ENCODE results near the gene CNIH3.
"Not testable (repeated sequence)": the region's sequence is repeated elsewhere in the genome, so short reads cannot be mapped to it uniquely, and the experiment has no call there.

Gene CNIH3

GRCh38 chr1:224707843-224708725 lies 92.0 kb downstream of the CNIH3 start:
- H3K27me3 Mint-ChIP-seq: no peaks in the 10 kb centered on the region
- H3K4me3 Mint-ChIP-seq: no peak overlapping the region
- no peaks in the 10 kb centered on the region for H3K36me3 Mint-ChIP-seq
- no peak overlapping the region for H3K27ac Mint-ChIP-seq
- H3K4me1 Mint-ChIP-seq: no peaks in the 10 kb centered on the region
- no peaks in the 10 kb centered on the region for H3K9me3 Mint-ChIP-seq

- H3K4me3 Mint-ChIP-seq: no peak overlapping the region
- H3K27me3 Mint-ChIP-seq: no peaks in the 10 kb centered on the region
- no peaks in the 10 kb centered on the region for H3K36me3 Mint-ChIP-seq
- no peak overlapping the region for H3K27ac Mint-ChIP-seq
- no peaks in the 10 kb centered on the region for H3K4me1 Mint-ChIP-seq
- H3K9me3 Mint-ChIP-seq: no peaks in the 10 kb centered on the region
Observed at GRCh38 chr1:224710196-224710595, 94.1 kb downstream of the CNIH3 start.

DNA sequence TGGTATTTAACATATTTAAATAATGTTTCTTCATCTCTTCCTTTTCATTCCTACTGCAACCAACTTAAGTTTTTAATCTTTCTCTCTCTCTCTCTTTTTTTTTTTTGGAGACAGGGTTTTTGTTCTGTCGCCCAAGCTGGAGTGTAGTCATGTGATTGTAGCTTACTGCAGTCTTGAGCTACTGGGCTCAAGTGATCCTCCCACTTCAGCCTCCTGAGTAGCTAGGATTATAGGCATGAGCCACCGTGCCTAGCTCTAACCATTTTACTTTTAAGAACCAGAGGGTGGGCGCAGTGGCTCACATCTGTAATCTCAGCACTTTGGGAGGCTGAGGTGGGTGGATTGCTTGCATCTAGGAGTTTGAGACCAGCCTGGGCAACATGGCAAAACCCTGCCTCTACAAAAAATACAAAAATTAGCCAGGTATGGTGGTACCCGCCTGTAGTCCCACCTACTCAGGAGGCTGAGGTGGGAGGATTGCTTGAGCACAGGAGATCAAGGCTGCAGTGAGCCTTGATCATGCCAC lies 95.2 kb downstream of the CNIH3 start:
- not testable (repeated sequence) for H3K9me3 Mint-ChIP-seq, H3K4me1 Mint-ChIP-seq, H3K36me3 Mint-ChIP-seq, H3K4me3 Mint-ChIP-seq, H3K27ac Mint-ChIP-seq, H3K27me3 Mint-ChIP-seq

GRCh38 chr1:224711876-224712275 lies 95.8 kb downstream of the CNIH3 start:
- Mint-ChIP-seq H3K36me3 (no peaks in the 10 kb centered on the region), H3K4me3 (no peak overlapping the region), H3K9me3 (no peaks in the 10 kb centered on the region), H3K27ac (no peak overlapping the region), H3K27me3 (no peaks in the 10 kb centered on the region), H3K4me1 (no peaks in the 10 kb centered on the region)

GRCh38 chr1:224713228-224713627 lies 97.1 kb downstream of the CNIH3 start:
- H3K9me3 Mint-ChIP-seq: no peaks in the 10 kb centered on the region

GRCh38 chr1:224714553-224714952 lies 98.4 kb downstream of the CNIH3 start:
- H3K36me3 Mint-ChIP-seq: no peaks in the 10 kb centered on the region
- H3K27me3 Mint-ChIP-seq: peaks cover 4% of the 10 kb centered on the region
- no peaks in the 10 kb centered on the region for H3K9me3 Mint-ChIP-seq
- no peaks in the 10 kb centered on the region for H3K4me1 Mint-ChIP-seq
- no peak overlapping the region for H3K27ac Mint-ChIP-seq
- H3K4me3 Mint-ChIP-seq: no peak overlapping the region

More at GRCh38 chr1:224713228-224713627, 97.1 kb downstream of the CNIH3 start:
- H3K27ac Mint-ChIP-seq: no peak overlapping the region
- no peak overlapping the region for H3K4me3 Mint-ChIP-seq
- no peaks in the 10 kb centered on the region for H3K4me1 Mint-ChIP-seq
- peaks cover 4% of the 10 kb centered on the region for H3K27me3 Mint-ChIP-seq
- no peaks in the 10 kb centered on the region for H3K36me3 Mint-ChIP-seq

DNA sequence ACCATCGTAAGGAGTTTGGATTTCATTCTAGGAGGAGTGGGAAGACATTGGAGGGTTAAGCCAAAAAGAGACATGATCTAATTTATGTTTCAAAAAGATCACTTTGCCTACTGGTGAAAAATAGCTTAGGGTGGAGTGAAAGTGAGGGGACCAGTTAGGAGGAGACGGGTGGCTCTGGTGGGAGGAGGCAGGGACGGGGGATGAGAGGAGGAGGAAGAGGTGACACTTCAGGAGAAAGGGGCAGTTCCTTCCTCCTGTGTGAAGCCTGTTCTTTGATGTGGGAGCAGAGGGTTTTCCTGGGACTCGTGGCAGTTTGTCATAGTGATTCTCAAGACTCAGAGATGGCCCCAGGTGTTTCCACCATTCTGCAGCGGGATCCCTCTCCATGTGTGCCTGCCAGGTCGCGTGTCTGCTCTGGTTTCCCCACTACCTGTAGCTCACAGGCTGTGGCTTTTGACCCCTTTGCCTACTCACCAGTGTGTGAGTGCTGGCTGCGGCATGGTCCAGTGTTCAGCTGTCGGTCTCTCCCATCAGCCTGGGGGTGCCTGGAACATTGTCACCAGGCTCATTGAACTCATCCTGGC lies 102.4 kb downstream of the CNIH3 start:
- peaks cover 14% of the 10 kb centered on the region for H3K27me3 Mint-ChIP-seq
- H3K36me3 Mint-ChIP-seq: no peaks in the 10 kb centered on the region
- no peak overlapping the region for H3K27ac Mint-ChIP-seq
- no peaks in the 10 kb centered on the region for H3K9me3 Mint-ChIP-seq
- no peaks in the 10 kb centered on the region for H3K4me1 Mint-ChIP-seq
- H3K4me3 Mint-ChIP-seq: no peak overlapping the region

- Mint-ChIP-seq H3K27ac (no peak overlapping the region), H3K4me1 (no peaks in the 10 kb centered on the region), H3K4me3 (no peak overlapping the region), H3K27me3 (peaks cover 14% of the 10 kb centered on the region), H3K9me3 (no peaks in the 10 kb centered on the region), H3K36me3 (no peaks in the 10 kb centered on the region)
Observed at GRCh38 chr1:224719716-224720115, 103.6 kb downstream of the CNIH3 start.

- H3K36me3 Mint-ChIP-seq: no peaks in the 10 kb centered on the region
- no peaks in the 10 kb centered on the region for H3K4me1 Mint-ChIP-seq
- H3K27ac Mint-ChIP-seq: no peak overlapping the region
- no peak overlapping the region for H3K4me3 Mint-ChIP-seq
- peaks cover 14% of the 10 kb centered on the region for H3K27me3 Mint-ChIP-seq
- H3K9me3 Mint-ChIP-seq: no peaks in the 10 kb centered on the region
Observed at GRCh38 chr1:224720216-224720615, 104.1 kb downstream of the CNIH3 start.

DNA sequence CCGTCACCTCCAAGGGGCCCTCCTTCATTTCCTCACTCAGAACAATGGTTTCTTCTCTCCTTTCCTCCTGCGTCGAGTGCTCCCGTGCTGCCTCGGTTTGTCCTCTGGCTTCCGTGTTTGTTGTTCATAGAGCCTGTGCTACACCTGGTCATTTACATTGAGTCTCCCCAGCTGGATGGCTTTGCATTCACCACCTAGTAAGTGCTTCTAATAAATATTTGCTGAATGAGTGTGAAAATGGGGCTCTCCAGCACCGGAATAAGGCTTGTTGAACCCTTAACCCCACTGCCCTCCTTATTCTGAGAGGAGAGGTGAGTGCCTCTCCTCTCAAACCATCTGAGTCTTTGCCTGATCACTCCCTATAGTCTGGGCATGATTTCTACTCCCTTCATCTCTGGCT lies 104.9 kb downstream of the CNIH3 start:
- Mint-ChIP-seq H3K36me3 (no peaks in the 10 kb centered on the region), H3K27me3 (peaks cover 14% of the 10 kb centered on the region), H3K4me1 (no peaks in the 10 kb centered on the region), H3K27ac (no peak overlapping the region), H3K9me3 (no peaks in the 10 kb centered on the region), H3K4me3 (no peak overlapping the region)

DNA sequence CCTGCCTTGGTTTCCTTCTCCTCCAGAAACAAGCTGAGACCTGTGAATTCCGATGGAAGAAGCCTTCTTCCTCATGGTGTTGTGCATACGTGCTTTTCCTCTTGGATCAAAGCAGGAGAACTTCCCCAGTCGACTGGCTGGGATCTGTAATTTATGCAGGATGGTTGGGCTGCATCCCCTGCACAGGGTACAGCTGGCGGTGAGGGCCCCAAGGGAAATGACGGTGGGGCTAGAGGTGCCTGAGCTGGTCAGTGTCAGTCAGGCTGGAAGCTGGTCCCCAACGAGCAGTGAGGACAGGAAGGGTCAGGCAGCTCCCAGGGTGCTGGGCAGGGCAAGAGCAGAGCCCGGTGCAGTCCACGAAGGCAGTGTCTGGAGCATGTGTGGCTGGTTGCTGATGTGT lies 106.7 kb downstream of the CNIH3 start:
- H3K4me1 Mint-ChIP-seq: no peaks in the 10 kb centered on the region
- peaks cover 12% of the 10 kb centered on the region for H3K27me3 Mint-ChIP-seq
- no peak overlapping the region for H3K27ac Mint-ChIP-seq
- no peak overlapping the region for H3K4me3 Mint-ChIP-seq
- no peaks in the 10 kb centered on the region for H3K36me3 Mint-ChIP-seq
- H3K9me3 Mint-ChIP-seq: no peaks in the 10 kb centered on the region

- H3K4me3 Mint-ChIP-seq: no peak overlapping the region
- H3K9me3 Mint-ChIP-seq: no peaks in the 10 kb centered on the region
- no peaks in the 10 kb centered on the region for H3K4me1 Mint-ChIP-seq
- no peak overlapping the region for H3K27ac Mint-ChIP-seq
- peaks cover 10% of the 10 kb centered on the region for H3K27me3 Mint-ChIP-seq
- no peaks in the 10 kb centered on the region for H3K36me3 Mint-ChIP-seq
Observed at GRCh38 chr1:224724566-224724965, 108.4 kb downstream of the CNIH3 start.

DNA sequence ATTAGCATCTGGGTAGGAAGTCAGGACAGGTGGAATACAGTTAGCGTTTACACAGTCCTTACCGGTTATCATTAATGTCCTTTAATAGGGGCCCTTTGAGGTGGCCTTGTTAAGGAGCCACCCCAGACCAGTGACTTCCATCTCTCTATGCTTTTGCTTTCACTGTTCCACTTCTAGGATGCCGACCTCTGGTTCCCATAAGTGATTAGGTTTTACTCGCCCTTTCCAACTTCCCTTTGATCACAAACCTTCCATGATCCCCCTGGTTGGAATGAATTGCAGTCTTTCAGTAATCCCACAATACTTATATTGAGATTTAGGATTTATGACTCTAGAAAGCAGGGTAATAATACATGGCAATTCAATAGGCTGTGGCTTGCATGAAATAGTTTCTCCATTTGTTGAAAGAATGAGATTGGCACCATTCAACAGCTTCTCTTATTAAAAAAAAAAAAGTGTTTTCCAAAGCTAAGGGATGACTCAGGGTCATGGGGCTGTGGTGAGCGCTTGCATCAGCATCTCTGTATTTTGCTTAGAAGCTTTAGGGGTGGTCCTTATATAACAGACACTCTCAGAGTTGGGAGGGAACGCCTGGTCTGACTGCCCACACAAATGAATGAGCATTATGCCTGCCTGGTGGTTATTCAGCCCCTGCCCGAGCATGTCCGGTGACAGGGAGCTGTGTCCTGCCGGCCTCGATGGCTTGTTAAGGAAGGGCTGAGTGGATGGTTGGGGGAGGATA lies 110.5 kb downstream of the CNIH3 start:
- H3K4me1 Mint-ChIP-seq: no peaks in the 10 kb centered on the region
- no peaks in the 10 kb centered on the region for H3K36me3 Mint-ChIP-seq
- H3K27ac Mint-ChIP-seq: no peak overlapping the region
- H3K4me3 Mint-ChIP-seq: no peak overlapping the region
- no peaks in the 10 kb centered on the region for H3K9me3 Mint-ChIP-seq
- peaks cover 2% of the 10 kb centered on the region for H3K27me3 Mint-ChIP-seq

DNA sequence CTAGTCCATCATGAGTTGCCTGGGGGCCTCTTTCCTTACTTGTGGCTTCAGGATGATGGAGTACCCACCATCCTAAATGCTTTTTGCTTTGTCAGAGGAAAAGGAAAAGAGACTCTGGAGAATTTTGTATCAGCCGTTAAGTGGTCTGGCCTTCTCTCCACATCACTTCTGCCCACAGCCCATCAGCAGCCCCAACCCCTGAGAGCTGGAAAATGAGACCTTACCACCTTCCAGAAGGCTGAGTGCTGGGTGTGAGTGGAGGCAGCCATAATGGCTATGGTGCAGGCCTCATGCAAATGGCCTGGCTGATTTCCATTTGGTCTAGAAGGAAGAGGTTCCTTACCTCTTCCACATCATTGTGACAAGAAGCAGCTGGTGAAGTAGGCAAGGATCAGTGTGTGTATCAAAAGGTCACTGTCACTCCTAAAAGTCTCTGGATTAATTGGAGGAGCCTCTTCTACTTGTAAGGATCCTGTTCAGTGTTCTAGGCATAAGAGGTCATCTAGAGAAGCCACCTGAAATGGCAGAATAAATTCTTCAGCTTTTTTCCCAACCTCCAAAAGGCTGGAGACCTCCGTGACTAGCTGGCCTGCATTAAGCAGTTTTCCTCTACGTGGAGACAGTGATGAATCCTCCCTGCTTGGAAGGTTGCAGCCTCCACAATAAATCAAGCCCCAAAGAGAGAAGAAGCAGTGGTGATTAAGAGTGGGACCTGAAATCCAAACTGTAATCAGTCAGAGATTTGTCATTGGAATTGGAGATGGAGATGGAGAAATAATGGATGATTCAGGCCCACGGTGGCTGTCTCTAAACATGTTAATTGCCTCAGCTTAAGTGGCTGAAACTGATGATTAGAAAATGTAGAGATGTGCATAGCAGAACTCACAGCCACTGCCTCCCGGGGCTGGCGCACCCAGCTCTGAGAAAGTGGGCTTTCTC lies 111.5 kb downstream of the CNIH3 start:
- no peak overlapping the region for H3K4me3 Mint-ChIP-seq
- no peaks in the 10 kb centered on the region for H3K9me3 Mint-ChIP-seq
- no peaks in the 10 kb centered on the region for H3K27me3 Mint-ChIP-seq
- no peaks in the 10 kb centered on the region for H3K4me1 Mint-ChIP-seq
- no peaks in the 10 kb centered on the region for H3K36me3 Mint-ChIP-seq
- no peak overlapping the region for H3K27ac Mint-ChIP-seq

DNA sequence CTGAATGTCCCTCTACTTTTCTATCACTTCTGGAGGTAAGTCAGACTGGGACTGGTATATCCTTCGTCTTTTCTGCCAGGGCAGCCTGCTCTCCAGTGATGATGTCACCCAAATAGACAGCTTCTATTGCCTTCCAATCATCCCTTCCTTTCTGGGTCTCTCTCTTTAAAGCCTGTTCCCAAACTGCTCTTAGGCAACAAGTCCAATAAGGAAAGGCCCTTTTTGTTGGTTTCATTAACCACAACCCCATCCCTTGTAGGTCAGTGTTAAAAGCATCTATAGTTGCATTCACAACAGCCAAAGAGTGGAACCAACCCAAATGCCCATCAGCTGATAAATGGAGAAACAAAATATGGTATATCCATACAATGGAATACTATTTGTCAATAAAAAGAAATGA lies 114.4 kb downstream of the CNIH3 start:
- H3K4me1 Mint-ChIP-seq: peaks cover 4% of the 10 kb centered on the region
- no peak overlapping the region for H3K27ac Mint-ChIP-seq
- H3K27me3 Mint-ChIP-seq: no peaks in the 10 kb centered on the region
- H3K36me3 Mint-ChIP-seq: no peaks in the 10 kb centered on the region
- no peak overlapping the region for H3K4me3 Mint-ChIP-seq
- H3K9me3 Mint-ChIP-seq: no peaks in the 10 kb centered on the region

All from activated naive CD4-positive, alpha-beta T cell treated with anti-CD3 and anti-CD28 coated beads, Interleukin-2, amount 50 U/mL, for 24 hours (primary cell).